ENCODE data around the gene ARPC4. TPM values are rescaled to one million over a fixed set of nuclear protein-coding genes. Genes with fewer than 3 reads are reported as not detected.

The ARPC4 gene
- total and polyA plus RNA-seq, 2 of the 13 experiments (the other 11 are each of a cell fraction or from before 2014, with no cell fraction given): 30.1 to 83.6 TPM

DNA sequence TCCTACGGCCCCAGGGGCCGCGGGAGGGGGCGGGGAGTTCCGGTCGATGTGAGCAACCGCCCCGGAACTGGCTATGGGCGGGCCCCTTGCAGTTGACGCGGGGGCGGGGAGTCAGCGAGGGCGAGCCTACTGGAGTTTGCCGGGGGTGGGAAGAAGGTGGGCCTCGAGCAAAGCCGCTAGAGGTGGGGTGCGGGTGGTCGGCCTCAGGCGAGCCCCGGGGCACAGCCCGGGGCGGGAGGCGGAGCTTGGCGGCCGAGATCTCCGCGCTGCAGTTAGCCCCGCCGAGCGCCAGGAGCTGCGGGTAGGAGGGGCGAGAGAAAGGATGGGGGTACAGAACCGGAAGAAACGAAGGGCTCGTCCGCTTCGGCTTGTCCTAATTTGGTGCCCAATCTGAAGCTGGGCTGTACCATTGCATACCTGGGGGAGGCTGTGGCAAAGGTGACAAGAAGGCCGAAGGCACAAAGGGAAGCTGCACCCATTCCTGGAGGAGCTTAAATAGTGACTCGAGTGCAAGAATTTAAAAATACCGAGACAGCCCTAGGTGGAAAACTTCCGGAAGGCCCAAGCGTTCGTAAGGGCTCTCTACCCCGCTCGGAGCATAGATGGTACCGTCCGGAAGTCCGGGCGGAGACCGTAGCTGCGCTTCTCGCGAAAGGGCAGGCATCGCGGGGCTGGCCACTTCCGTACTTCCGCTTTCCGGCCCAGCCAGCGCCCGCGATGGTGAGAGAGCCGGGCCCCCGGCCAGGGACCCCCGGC, at the start of gene ARPC4, which contains the start of gene TADA3 (continued):
- TF ChIP-seq, protein P1, sequence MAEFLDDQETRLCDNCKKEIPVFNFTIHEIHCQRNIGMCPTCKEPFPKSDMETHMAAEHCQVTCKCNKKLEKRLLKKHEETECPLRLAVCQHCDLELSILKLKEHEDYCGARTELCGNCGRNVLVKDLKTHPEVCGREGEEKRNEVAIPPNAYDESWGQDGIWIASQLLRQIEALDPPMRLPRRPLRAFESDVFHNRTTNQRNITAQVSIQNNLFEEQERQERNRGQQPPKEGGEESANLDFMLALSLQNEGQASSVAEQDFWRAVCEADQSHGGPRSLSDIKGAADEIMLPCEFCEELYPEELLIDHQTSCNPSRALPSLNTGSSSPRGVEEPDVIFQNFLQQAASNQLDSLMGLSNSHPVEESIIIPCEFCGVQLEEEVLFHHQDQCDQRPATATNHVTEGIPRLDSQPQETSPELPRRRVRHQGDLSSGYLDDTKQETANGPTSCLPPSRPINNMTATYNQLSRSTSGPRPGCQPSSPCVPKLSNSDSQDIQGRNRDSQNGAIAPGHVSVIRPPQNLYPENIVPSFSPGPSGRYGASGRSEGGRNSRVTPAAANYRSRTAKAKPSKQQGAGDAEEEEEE (CRISPR knock-in tag; IDR thresholded peaks at IDR 0.05; ENCODE audit: borderline replicate concordance): no peak
- TF ChIP-seq, protein P2, sequence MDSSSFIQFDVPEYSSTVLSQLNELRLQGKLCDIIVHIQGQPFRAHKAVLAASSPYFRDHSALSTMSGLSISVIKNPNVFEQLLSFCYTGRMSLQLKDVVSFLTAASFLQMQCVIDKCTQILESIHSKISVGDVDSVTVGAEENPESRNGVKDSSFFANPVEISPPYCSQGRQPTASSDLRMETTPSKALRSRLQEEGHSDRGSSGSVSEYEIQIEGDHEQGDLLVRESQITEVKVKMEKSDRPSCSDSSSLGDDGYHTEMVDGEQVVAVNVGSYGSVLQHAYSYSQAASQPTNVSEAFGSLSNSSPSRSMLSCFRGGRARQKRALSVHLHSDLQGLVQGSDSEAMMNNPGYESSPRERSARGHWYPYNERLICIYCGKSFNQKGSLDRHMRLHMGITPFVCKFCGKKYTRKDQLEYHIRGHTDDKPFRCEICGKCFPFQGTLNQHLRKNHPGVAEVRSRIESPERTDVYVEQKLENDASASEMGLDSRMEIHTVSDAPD (CRISPR knock-in tag; IDR thresholded peaks at IDR 0.05): 0 out of 2 replicates have a peak, but pooled peaks have one; percentile 51
- no peak for TF ChIP-seq ZSCAN25 (CRISPR knock-in tag; IDR thresholded peaks at IDR 0.05)
- no peak; the same call in 1 of the 2 replicates for TF ChIP-seq SALL1 (CRISPR knock-in tag; IDR thresholded peaks at IDR 0.05)
- TF ChIP-seq XBP1 (CRISPR knock-in tag; IDR thresholded peaks at IDR 0.05): no peak
- TF ChIP-seq, protein P3, sequence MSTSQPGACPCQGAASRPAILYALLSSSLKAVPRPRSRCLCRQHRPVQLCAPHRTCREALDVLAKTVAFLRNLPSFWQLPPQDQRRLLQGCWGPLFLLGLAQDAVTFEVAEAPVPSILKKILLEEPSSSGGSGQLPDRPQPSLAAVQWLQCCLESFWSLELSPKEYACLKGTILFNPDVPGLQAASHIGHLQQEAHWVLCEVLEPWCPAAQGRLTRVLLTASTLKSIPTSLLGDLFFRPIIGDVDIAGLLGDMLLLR (CRISPR knock-in tag; IDR thresholded peaks at IDR 0.05): no peak
- no peak for TF ChIP-seq FIP1L1 (IDR thresholded peaks at IDR 0.05; ENCODE audit: borderline replicate concordance, insufficient read depth, low read depth, low read length)
- TF ChIP-seq, protein P4, sequence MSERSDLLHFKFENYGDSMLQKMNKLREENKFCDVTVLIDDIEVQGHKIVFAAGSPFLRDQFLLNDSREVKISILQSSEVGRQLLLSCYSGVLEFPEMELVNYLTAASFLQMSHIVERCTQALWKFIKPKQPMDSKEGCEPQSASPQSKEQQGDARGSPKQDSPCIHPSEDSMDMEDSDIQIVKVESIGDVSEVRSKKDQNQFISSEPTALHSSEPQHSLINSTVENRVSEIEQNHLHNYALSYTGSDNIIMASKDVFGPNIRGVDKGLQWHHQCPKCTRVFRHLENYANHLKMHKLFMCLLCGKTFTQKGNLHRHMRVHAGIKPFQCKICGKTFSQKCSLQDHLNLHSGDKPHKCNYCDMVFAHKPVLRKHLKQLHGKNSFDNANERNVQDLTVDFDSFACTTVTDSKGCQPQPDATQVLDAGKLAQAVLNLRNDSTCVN (CRISPR knock-in tag; IDR thresholded peaks at IDR 0.05; ENCODE audit: borderline replicate concordance): no peak
- TF ChIP-seq HDAC2 (CRISPR knock-in tag; IDR thresholded peaks at IDR 0.05): no peak; the same call in 1 of the 2 replicates
- TF ChIP-seq ZNF350 (CRISPR knock-in tag; IDR thresholded peaks at IDR 0.05; ENCODE audit: borderline replicate concordance, low read depth): peak; percentile 36; the same call in 1 of the 2 replicates
- TF ChIP-seq, protein P5, sequence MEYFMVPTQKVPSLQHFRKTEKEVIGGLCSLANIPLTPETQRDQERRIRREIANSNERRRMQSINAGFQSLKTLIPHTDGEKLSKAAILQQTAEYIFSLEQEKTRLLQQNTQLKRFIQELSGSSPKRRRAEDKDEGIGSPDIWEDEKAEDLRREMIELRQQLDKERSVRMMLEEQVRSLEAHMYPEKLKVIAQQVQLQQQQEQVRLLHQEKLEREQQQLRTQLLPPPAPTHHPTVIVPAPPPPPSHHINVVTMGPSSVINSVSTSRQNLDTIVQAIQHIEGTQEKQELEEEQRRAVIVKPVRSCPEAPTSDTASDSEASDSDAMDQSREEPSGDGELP (IDR thresholded peaks at IDR 0.05; ENCODE audit: borderline replicate concordance, low read depth): peak; percentile 49; the same call in 1 of the 2 replicates
- TF ChIP-seq ZNF652 (CRISPR knock-in tag; IDR thresholded peaks at IDR 0.05; ENCODE audit: borderline replicate concordance, low read depth): no peak
- TF ChIP-seq ZNF24 (IDR thresholded peaks at IDR 0.05): no peak
- TF ChIP-seq YEATS4 (CRISPR knock-in tag; IDR thresholded peaks at IDR 0.05; ENCODE audit: borderline replicate concordance): peak; percentile 27; the same call in 1 of the 2 replicates
- TF ChIP-seq, protein P6, sequence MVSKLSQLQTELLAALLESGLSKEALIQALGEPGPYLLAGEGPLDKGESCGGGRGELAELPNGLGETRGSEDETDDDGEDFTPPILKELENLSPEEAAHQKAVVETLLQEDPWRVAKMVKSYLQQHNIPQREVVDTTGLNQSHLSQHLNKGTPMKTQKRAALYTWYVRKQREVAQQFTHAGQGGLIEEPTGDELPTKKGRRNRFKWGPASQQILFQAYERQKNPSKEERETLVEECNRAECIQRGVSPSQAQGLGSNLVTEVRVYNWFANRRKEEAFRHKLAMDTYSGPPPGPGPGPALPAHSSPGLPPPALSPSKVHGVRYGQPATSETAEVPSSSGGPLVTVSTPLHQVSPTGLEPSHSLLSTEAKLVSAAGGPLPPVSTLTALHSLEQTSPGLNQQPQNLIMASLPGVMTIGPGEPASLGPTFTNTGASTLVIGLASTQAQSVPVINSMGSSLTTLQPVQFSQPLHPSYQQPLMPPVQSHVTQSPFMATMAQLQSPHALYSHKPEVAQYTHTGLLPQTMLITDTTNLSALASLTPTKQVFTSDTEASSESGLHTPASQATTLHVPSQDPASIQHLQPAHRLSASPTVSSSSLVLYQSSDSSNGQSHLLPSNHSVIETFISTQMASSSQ (IDR thresholded peaks at IDR 0.05; ENCODE audit: low read depth): no peak
- TF ChIP-seq, protein P6 (CRISPR knock-in tag; IDR thresholded peaks at IDR 0.05; ENCODE audit: borderline replicate concordance): peak; percentile 40; the same call in 1 of the 2 replicates
- TF ChIP-seq KDM2A (CRISPR knock-in tag; IDR thresholded peaks at IDR 0.05; ENCODE audit: borderline replicate concordance, low read depth): peak; percentile 54; the same call in 1 of the 2 replicates
- TF ChIP-seq HDAC1 (CRISPR knock-in tag; IDR thresholded peaks at IDR 0.05): peak; percentile 58
- no peak for TF ChIP-seq FOSL2 (CRISPR knock-in tag; IDR thresholded peaks at IDR 0.05)

All from HepG2 (cell line).